RWPE1 (cell line): ENCODE data around the gene ZNF521.

Experiments used
- CTCF ChIA-PET: fragments of 350-600 bp; sonication (Branson Sonifier 250); formaldehyde crosslinking; extraction: SDS; loops from one replicate; lab custom pipeline; 2021; lab: Yijun Ruan, JAX
- POLR2A ChIA-PET: fragments of 400-600 bp; formaldehyde crosslinking; extraction: SDS; loops from one replicate; lab custom pipeline; 2020; ENCODE audit warnings: antibody characterized with exemption; ENCODE audit not compliant: low non-redundant PET; lab: Yijun Ruan, JAX
- DNase-seq: peaks from one replicate; pipeline ENCODE4 v3.0.0; 2012; ENCODE audit warnings: low spot score
- H3K27ac ChIP-seq: fragments of 450-650 bp; 2 replicates; pipeline ENCODE4 v1.5.1; 2017
- CTCF ChIP-seq: fragments of 450-650 bp; conservative IDR thresholded peaks from 2 replicates; pipeline ENCODE4 v1.5.1; 2017; ENCODE audit warnings: low read depth, mild to moderate bottlenecking

ZNF521 gene

GRCh38 chr18:25299426-25300300 lies 52.3 kb downstream of the ZNF521 start:
- DNase-seq: no peak
- H3K27ac ChIP-seq: no peak overlapping the region
- CTCF ChIA-PET: no interaction called here
- TF ChIP-seq CTCF: no peak
- POLR2A ChIA-PET: no interaction called here

DNA sequence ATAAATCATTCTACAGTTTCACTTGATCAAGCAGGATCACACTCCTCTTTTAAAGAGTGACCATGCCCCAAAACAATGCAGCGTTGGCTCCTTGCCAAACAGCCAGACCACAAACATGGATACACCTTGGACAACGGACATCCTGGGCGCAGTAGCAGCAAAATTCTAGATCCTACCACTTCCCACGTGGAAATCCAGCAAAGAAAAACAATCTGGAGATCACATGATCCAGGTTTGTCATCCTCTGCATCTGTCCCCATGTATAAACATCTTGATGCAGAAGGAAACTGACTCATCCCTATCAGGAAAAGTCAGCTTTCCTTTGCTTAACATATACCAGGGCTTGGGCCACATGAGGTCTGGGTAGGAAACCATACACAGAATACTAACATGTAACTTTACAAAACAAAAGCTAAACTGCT lies 53.1 kb downstream of the ZNF521 start:
- CTCF ChIA-PET: no interaction called here
- DNase-seq: peak; percentile 6
- H3K27ac ChIP-seq: no peak overlapping the region
- no peak for TF ChIP-seq CTCF
- POLR2A ChIA-PET: no interaction called here

- ChIA-PET CTCF (no interaction called here), POLR2A (no interaction called here)
- H3K27ac ChIP-seq: no peak overlapping the region
- no peak for TF ChIP-seq CTCF
- DNase-seq: no peak
These were observed 56.3 kb downstream of the ZNF521 start for GRCh38 chr18:25295624-25296138.

DNA sequence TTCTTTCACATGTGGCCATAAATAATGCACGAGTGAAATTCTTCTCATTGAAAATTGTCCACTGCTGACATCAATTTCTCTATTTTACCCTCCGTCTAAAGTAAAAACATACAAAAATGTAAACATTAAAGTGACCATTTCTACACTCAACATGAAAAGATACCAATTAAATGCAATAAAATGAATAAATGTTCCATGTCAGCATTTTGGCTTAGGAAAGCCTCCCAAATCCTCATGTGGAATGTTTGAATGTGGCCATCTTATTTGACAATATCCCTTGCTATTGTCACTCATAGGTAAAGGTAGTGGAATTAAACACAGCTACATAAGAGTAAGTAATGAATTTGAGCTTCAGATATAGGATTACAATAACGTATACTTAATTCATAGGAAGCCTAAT lies 60.8 kb downstream of the ZNF521 start:
- no peak overlapping the region for H3K27ac ChIP-seq
- DNase-seq: no peak
- ChIA-PET POLR2A (no interaction called here), CTCF (no interaction called here)
- no peak for TF ChIP-seq CTCF

- TF ChIP-seq CTCF: no peak
- no peak for DNase-seq
- H3K27ac ChIP-seq: no peak overlapping the region
- POLR2A ChIA-PET: no interaction called here
- CTCF ChIA-PET: interaction anchor here (0.6 kb wide), 1 partner anchor 12 kb away, joined by 4 read pairs; no protein-coding TSS in a partner anchor
These were observed 62.9 kb downstream of the ZNF521 start for GRCh38 chr18:25289001-25289631.

- POLR2A ChIA-PET: no interaction called here
These were observed 63.5 kb downstream of the ZNF521 start for GRCh38 chr18:25288340-25288938.

More at GRCh38 chr18:25288340-25288938, 63.5 kb downstream of the ZNF521 start:
- CTCF ChIA-PET: no interaction called here
- DNase-seq: no peak
- no peak overlapping the region for H3K27ac ChIP-seq
- no peak for TF ChIP-seq CTCF
